ENCODE data around the gene TMEM11. TPM values are rescaled to one million over a fixed set of nuclear protein-coding genes. Genes with fewer than 3 reads are reported as not detected.

TMEM11 gene
- total and polyA plus RNA-seq, 2 of the 8 experiments (the other 6 are each of a cell fraction or from before 2014, with no cell fraction given): 33.3 to 90.4 TPM

DNA sequence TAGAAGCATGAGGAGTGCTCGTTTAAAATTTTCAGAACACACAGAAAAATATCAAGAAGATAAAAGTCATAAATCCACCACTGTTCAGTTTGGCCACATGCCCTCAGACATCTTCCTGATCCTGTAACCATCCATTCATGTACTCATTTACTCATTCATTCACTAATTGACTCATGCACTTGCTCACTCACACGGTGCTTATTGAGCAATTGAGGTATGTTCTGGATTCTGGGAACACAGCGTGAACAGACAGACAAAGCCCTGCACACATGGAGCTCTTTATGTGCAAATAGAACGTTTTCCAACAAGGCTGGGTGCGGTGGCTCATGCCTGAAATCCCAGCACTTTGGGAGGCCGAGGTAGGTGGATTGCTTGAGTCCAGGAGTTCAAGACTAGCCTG, 49.4 kb upstream of the TMEM11 start:
- no peaks in the 10 kb centered on the region for H3K79me2 ChIP-seq (ENCODE audit: control insufficient read depth in 1 of 2, insufficient read depth in 2 of 2, low read length in 2 of 2)
- no peak overlapping the region for H2BK5ac ChIP-seq (ENCODE audit: low read depth, low read length)
- no peak overlapping the region for H4K5ac ChIP-seq (ENCODE audit: insufficient read length, low read depth, low read length)
- no peak overlapping the region for H2BK20ac ChIP-seq (ENCODE audit: low read length)
- no peak overlapping the region for H3K4me3 ChIP-seq (ENCODE audit: extremely low read depth in 1 of 4, insufficient read depth in 2 of 4, low read depth in 3 of 4, low read length in 4 of 4)
- H3K23me2 ChIP-seq (ENCODE audit: low read depth, low read length): no peaks in the 10 kb centered on the region
- TF ChIP-seq CEBPB (IDR thresholded peaks at IDR 0.05; ENCODE audit: low read depth, low read length): no peak
- TF ChIP-seq RNF2 (IDR thresholded peaks at IDR 0.05; ENCODE audit: borderline replicate concordance, low read depth, low read length, missing control alignments, poor library complexity, severe bottlenecking): no peak
- no peak for TF ChIP-seq BACH1 (IDR thresholded peaks at IDR 0.05; ENCODE audit: low read length)
- no peak for TF ChIP-seq MAFK (IDR thresholded peaks at IDR 0.05; ENCODE audit: low read depth, low read length)
- no peak for TF ChIP-seq SIRT6 (IDR thresholded peaks at IDR 0.05; ENCODE audit: low read length)
- TF ChIP-seq GTF2F1 (IDR thresholded peaks at IDR 0.05; ENCODE audit: borderline replicate concordance, low read depth, low read length): no peak
- H4K20me1 ChIP-seq (replicated peaks in 1 of 2; ENCODE audit: control insufficient read depth in 1 of 2, insufficient read depth in 2 of 2, low read length in 2 of 2): no peaks in the 10 kb centered on the region
- no peak for DNase-seq (ENCODE audit: low read depth in 1 of 2, low spot score in 2 of 2)
- no peak overlapping the region for H3K14ac ChIP-seq (ENCODE audit: insufficient read length)
- no peak overlapping the region for H3K27ac ChIP-seq (ENCODE audit: low read depth, low read length)
- FAIRE-seq: no peak
- no peak overlapping the region for H4K91ac ChIP-seq (replicated peaks; ENCODE audit: insufficient read length, low read length)
- H3K18ac ChIP-seq (ENCODE audit: extremely low read depth, low read length): no peak overlapping the region
- CTCF ChIA-PET (ENCODE audit: partially characterized antibody): interaction anchor here (1.5 kb wide), 1 partner anchor 24 kb away, joined by 3 read pairs; no protein-coding TSS in a partner anchor
- H3K9ac ChIP-seq (replicated peaks in 1 of 4; ENCODE audit: extremely low read depth in 1 of 4, low read depth in 3 of 4, low read length in 3 of 4): no peak overlapping the region
- no peaks in the 10 kb centered on the region for H3K9me3 ChIP-seq (ENCODE audit: insufficient read depth in 2 of 2, low read depth in 1 of 2, low read length in 1 of 2)
- no peak overlapping the region for H3K4ac ChIP-seq (replicated peaks; ENCODE audit: insufficient read length, low read depth, low read length)
- no peak overlapping the region for H3K4me2 ChIP-seq (ENCODE audit: insufficient read depth in 1 of 2, low read depth in 2 of 2, low read length in 2 of 2)
- no peak overlapping the region for H3K56ac ChIP-seq (replicated peaks; ENCODE audit: insufficient read length, low read depth, low read length)
- POLR2A ChIA-PET (ENCODE audit: partially characterized antibody): no interaction called here
- H2BK12ac ChIP-seq (ENCODE audit: low read depth, low read length): no peak overlapping the region
- H2AFZ ChIP-seq (ENCODE audit: low read length): no peak overlapping the region
- H2BK15ac ChIP-seq (ENCODE audit: low read length): no peak overlapping the region
- WGBS, 2 experiments (ENCODE audit: extremely low coverage in 1 of 2, insufficient coverage in 1 of 2, insufficient read length in 1 of 2, insufficient replicate concordance in 2 of 2, low coverage in 1 of 2, low lambda C conversion rate in 2 of 2, missing lambda C conversion rate in 1 of 2): 82% methylated on average over 6 of the region's 6 CpGs; no CpG with 5 or more reads in 1 of the 2 experiments
- H3K79me1 ChIP-seq (ENCODE audit: low read depth, low read length): no peaks in the 10 kb centered on the region
- H4K8ac ChIP-seq (ENCODE audit: extremely low read depth, insufficient read depth, low read length): no peak overlapping the region
- H3K23ac ChIP-seq (ENCODE audit: insufficient read length): no peak overlapping the region
- H3K36me3 ChIP-seq (ENCODE audit: control insufficient read depth in 2 of 4, insufficient read depth in 4 of 4, low read length in 3 of 4): no peaks in the 10 kb centered on the region
- no peaks in the 10 kb centered on the region for H3K4me1 ChIP-seq (replicated peaks in 1 of 4; ENCODE audit: control insufficient read depth in 3 of 4, insufficient read depth in 4 of 4, low read length in 3 of 4)
- no peak overlapping the region for H2BK120ac ChIP-seq (replicated peaks; ENCODE audit: low read depth, low read length)
- H2AK5ac ChIP-seq (ENCODE audit: low read depth, low read length): no peak overlapping the region
- H3K27me3 ChIP-seq (replicated peaks in 1 of 4; ENCODE audit: control insufficient read depth in 3 of 4, extremely low read depth in 1 of 4, insufficient read depth in 3 of 4, low read length in 3 of 4): no peaks in the 10 kb centered on the region

All from H1 (cell line).